PFSK-1 (cell line): ENCODE results near the gene METTL1.

ENCODE experiments used
- FOXP2 ChIP-seq: optimal IDR thresholded peaks from 2 replicates; pipeline ENCODE3; 2011; ENCODE audit warnings: borderline replicate concordance, control low read depth, inconsistent platforms; ENCODE audit not compliant: insufficient read depth; ENCODE audit errors: extremely low read length, extremely low read depth
- POLR2AphosphoS5 ChIP-seq: IDR thresholded peaks from 2 replicates; pipeline ENCODE4 v1.6.1; 2012; ENCODE audit warnings: low read depth, mild to moderate bottlenecking, control low read depth, low read length, moderate library complexity
- REST ChIP-seq, 2 experiments: IDR thresholded peaks; 2 replicates each; pipeline versions ENCODE4 v1.6.1 to v1.8.0; 2011 to 2012; ENCODE audit warnings: low read depth in 2 of 2, low read length in 2 of 2, control low read depth in 1 of 2, inconsistent platforms in 1 of 2, mild to moderate bottlenecking in 1 of 2, moderate library complexity in 1 of 2; ENCODE audit not compliant: insufficient read depth in 1 of 2
- SIN3A ChIP-seq: IDR thresholded peaks from 2 replicates; pipeline ENCODE4 v1.6.1; 2012; ENCODE audit warnings: mild to moderate bottlenecking, low read length, moderate library complexity, borderline replicate concordance; ENCODE audit not compliant: insufficient read depth
- TAF1 ChIP-seq: IDR thresholded peaks from 2 replicates; pipeline ENCODE4 v1.6.1; 2012; ENCODE audit warnings: low read length, control low read depth, borderline replicate concordance; ENCODE audit not compliant: insufficient read depth

METTL1 gene

GRCh38 chr12:57761391-57761998, 10.4 kb downstream of the METTL1 start:
- TF ChIP-seq REST (IDR thresholded peaks at IDR 0.05; ENCODE audit: insufficient read depth in 1 of 2, low read depth in 2 of 2, low read length in 2 of 2) (no peak), FOXP2 (no peak), POLR2AphosphoS5 (no peak), SIN3A (no peak), TAF1 (no peak)

GRCh38 chr12:57760347-57760982, 11.4 kb downstream of the METTL1 start:
- TF ChIP-seq POLR2AphosphoS5 (no peak), REST (IDR thresholded peaks at IDR 0.05; ENCODE audit: insufficient read depth in 1 of 2, low read depth in 2 of 2, low read length in 2 of 2) (peak; percentile 87 to 97), FOXP2 (no peak)

GRCh38 chr12:57759360-57759980, 12.4 kb downstream of the METTL1 start:
- TF ChIP-seq REST (IDR thresholded peaks at IDR 0.05; ENCODE audit: insufficient read depth in 1 of 2, low read depth in 2 of 2, low read length in 2 of 2) (no peak), SIN3A (no peak), POLR2AphosphoS5 (no peak), FOXP2 (no peak), TAF1 (no peak)

- TF ChIP-seq SIN3A: no peak
- no peak for TF ChIP-seq REST (IDR thresholded peaks at IDR 0.05; ENCODE audit: insufficient read depth in 1 of 2, low read depth in 2 of 2, low read length in 2 of 2)
- TF ChIP-seq TAF1: no peak
- TF ChIP-seq POLR2AphosphoS5: no peak
- TF ChIP-seq FOXP2: no peak
Observed at GRCh38 chr12:57758552-57759359, 13.1 kb downstream of the METTL1 start.
